Measurements from ENCODE around the gene RECQL5.

DNA sequence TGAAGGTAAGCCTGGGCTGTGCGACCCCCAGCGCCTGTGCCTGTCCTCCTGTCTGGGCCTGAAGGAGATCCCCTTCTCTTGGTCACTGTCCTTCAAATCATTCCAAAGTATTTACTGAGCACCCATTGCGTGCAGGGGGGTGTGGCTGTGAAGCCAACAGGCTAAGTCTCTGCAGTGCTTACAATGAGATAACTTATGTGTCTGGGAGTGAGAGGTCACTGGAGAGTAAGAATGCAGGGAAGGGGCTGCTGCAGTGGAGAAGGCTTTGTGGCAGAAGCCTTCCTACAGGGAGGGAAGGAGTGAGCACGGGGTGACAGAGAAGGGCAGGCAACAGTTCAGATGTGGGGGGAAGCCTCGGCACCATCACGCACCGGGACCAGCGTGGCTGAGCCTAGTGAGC is 44.9 kb downstream of the RECQL5 start:
- TF ChIP-seq, protein P1, sequence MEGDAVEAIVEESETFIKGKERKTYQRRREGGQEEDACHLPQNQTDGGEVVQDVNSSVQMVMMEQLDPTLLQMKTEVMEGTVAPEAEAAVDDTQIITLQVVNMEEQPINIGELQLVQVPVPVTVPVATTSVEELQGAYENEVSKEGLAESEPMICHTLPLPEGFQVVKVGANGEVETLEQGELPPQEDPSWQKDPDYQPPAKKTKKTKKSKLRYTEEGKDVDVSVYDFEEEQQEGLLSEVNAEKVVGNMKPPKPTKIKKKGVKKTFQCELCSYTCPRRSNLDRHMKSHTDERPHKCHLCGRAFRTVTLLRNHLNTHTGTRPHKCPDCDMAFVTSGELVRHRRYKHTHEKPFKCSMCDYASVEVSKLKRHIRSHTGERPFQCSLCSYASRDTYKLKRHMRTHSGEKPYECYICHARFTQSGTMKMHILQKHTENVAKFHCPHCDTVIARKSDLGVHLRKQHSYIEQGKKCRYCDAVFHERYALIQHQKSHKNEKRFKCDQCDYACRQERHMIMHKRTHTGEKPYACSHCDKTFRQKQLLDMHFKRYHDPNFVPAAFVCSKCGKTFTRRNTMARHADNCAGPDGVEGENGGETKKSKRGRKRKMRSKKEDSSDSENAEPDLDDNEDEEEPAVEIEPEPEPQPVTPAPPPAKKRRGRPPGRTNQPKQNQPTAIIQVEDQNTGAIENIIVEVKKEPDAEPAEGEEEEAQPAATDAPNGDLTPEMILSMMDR (conservative IDR thresholded peaks at IDR 0.05; ENCODE audit: low read length) = no peak
- no peak for TF ChIP-seq EZH2phosphoT487 (IDR thresholded peaks at IDR 0.05; ENCODE audit: borderline replicate concordance, low read depth, low read length)
